HG03095 (cell line): ENCODE measurements around the gene ANXA9.

ENCODE experiments used
- ATAC-seq: cut with Tn5 transposase; IDR thresholded peaks from one replicate; pipeline ENCODE4 v1.9.1; 2021; ENCODE audit warnings: moderate library complexity; ENCODE audit not compliant: unreplicated experiment

Gene ANXA9, protein sequence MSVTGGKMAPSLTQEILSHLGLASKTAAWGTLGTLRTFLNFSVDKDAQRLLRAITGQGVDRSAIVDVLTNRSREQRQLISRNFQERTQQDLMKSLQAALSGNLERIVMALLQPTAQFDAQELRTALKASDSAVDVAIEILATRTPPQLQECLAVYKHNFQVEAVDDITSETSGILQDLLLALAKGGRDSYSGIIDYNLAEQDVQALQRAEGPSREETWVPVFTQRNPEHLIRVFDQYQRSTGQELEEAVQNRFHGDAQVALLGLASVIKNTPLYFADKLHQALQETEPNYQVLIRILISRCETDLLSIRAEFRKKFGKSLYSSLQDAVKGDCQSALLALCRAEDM

GRCh38 chr1:150981805-150982712 is at the start of gene ANXA9:
Gene ANXA9 (plus strand): TSS chr1:150982292. CDS start chr1:150983106, 814 bp downstream.
- ATAC-seq: no peak

- no peak for ATAC-seq
These were observed 37.2 kb upstream of the ANXA9 start for GRCh38 chr1:150944856-150945255.

DNA sequence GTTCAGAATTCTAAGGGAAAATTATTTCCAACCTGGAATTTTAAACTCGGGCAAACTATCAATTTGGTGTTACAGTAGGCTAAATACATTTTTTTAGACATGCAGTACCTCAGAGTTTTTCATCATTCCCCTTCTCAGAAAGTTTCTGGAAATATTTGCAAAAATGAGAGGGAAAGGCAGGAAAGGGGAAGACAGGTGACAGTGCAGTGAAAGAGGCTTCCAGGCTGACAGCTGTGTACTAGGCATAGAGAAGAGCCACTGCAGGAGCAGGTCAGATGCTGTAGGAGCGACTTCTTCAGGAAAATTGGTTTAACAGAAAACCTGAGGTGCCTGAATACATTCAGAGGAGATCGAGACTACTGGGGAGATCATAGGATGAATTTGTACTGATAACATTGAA is 27.4 kb upstream of the ANXA9 start:
- no peak for ATAC-seq

DNA sequence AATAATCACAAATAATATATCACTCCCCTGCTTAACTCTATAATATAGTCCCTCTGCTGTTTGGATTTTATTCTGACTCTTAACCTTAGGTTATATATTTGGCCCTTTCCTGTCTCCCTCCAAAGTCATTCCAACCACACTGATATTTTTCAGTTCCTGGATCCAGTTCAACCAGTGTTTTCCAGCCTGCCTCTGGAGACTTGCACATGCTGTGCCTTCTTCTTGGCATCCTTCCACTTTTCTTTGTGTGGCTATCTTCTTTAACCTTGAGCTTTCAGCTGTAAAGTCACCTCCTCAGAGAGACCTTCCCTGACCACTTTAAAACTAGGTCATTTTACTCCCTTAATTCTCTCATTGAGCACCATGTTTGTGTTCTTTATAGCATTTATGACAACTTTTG is 26.8 kb upstream of the ANXA9 start:
- no peak for ATAC-seq

DNA sequence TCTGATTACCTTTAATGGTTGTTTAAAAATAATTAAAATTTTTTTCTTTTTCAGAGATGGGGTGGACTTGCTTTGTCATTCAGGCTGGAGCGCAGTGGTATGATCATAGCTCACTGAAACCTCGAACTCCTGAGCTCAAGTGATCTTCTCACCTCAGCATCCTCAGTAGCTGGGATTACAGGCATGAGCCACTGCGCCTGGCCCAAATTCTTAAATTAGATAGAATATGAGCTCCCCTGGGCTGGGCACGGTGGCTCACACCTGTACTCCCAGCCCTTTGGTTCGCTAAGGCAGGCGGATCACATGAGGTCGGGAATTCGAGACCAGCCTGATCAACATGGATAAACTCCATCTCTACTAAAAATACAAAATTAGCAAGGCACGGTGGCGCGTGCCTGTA is 24.4 kb upstream of the ANXA9 start:
- ATAC-seq: no peak

DNA sequence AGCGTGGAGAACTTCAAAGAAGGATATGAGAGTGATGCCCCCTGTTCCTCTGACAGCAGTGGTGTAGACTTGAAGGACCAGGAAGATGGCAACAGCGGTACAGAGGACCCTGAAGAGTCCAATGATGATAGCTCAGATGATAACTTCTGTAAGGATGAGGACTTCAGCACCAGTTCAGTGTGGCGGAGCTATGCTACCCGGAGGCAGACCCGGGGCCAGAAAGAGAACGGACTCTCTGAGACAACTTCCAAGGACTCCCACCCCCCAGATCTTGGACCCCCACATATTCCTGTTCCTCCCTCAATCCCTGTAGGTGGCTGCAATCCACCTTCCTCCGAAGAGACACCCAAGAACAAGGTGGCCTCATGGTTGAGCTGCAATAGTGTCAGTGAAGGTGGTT is 21.4 kb upstream of the ANXA9 start:
- no peak for ATAC-seq

GRCh38 chr1:150961756-150962155 is 20.3 kb upstream of the ANXA9 start:
- ATAC-seq: no peak

DNA sequence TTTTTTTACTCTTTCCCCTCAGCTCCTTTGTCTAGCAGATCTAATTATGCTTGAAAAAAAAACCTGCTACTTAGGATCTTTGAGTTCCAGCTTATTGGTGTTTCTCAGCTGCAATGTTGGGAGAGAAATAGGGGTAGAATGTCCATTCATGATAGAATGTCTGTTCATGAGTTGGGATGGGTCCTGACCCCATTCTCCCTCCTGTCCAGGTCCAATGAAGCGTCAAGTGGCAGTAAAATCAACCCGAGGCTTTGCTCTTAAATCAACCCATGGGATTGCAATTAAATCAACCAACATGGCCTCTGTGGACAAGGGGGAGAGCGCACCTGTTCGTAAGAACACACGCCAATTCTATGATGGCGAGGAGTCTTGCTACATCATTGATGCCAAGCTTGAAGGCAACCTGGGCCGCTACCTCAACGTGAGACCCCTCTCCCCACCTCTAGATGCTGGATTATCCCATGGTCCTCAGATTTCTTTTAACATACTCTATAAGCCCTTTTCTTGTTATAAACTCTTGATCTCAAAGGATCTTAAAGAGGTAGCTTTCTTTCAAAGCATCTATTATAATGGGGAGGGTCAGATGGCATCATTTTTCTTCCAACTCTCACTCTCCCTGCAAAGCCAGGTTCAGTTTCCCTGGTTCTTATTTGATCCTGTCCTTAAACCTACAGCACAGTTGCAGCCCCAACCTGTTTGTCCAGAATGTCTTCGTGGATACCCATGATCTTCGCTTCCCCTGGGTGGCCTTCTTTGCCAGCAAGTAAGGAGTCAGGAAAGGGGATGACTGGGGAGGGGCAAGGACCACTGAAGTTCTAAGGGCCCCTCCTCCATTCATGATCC is 18.6 kb upstream of the ANXA9 start:
- no peak for ATAC-seq

DNA sequence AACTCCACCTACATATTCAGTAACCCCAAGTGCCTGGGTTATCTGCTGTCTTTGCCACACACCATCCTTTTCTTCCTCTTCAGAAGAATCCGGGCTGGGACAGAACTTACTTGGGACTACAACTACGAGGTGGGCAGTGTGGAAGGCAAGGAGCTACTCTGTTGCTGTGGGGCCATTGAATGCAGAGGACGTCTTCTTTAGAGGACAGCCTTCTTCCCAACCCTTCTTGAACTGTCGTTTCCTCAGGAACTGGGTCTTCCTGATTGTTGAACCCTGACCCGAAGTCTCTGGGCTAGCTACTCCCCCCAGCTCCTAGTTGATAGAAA is 18.0 kb upstream of the ANXA9 start:
- ATAC-seq: no peak

- ATAC-seq: no peak
These were observed 16.5 kb upstream of the ANXA9 start for GRCh38 chr1:150965605-150966004.

DNA sequence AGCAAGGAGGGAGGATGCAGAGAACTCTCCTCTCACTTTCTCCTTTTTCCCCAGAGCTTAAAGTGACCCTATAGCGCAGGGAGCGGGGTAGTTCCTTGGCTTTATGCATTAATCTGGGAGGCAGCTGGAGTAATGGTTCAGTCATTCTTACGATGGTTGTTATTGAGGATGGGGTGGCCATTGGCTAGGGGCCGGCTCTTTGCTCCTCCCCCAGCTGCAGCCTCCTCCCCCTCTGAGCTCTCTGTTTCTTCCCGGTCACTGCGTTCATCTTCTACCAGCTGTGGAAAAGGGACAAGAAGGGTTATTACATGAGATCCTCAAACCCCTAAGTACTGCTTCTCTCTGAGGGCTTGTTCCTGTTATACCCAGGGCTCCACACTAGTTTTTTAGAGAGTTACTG is 16.1 kb upstream of the ANXA9 start:
- no peak for ATAC-seq

DNA sequence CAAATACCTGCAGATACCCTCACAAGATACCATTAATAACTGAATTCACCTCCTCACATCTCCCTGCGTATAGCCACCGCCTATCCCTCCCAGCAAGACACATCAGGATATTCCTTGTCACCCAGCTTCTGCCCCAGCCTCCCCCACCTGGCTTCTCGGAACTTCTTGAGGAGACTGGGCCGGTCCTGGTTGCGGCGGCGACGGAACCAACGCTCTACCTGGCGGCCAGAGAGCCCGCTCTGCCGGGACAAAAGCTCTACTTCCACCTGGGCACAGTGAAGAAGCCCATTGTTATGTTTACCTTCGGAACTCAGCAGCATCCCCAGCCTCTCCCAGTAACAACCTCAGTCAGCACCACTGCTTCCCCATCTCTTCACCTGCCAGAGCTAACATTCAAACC is 14.2 kb upstream of the ANXA9 start:
- ATAC-seq: no peak

DNA sequence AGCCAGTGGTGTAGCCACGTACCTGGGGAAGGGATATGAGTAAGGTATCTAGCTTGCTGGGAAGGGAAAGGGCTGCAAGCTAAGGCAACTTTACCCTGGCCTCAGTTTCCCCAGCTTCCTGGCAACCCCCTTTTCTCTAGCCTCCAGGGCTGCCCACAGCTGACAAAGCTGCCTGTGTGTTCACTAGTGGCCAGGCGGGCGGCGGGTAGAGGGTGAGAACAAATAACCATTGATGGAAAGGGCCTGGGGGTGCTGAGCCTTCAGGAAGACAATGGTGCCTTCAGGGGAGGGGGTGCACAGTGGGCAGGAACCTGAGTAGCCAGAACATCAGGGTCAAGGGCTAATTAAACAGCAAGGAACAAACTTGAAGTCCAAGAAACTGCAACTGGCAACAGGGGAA is 13.6 kb upstream of the ANXA9 start:
- no peak for ATAC-seq

DNA sequence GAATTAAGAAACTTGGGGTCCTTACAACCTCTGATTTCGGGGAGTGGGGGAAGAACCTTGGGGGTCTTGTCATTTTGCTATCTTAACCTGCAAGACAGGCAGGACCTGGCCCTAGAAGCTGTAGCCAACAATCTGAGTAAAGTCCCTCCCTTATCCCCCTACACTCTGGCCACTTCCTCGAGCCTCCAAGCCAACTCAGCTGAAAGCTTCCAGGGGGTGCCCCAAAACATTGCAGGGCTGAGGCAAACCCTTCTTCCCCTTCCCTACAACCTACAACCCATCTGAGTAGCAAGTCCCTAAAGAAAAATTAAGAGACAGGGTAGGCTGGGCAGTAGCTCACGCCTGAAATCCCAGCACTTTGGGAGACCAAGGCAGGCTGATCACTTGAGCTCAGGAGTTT is 12.5 kb upstream of the ANXA9 start:
- no peak for ATAC-seq

- ATAC-seq: no peak
These were observed 11.1 kb upstream of the ANXA9 start for GRCh38 chr1:150970808-150971582.

DNA sequence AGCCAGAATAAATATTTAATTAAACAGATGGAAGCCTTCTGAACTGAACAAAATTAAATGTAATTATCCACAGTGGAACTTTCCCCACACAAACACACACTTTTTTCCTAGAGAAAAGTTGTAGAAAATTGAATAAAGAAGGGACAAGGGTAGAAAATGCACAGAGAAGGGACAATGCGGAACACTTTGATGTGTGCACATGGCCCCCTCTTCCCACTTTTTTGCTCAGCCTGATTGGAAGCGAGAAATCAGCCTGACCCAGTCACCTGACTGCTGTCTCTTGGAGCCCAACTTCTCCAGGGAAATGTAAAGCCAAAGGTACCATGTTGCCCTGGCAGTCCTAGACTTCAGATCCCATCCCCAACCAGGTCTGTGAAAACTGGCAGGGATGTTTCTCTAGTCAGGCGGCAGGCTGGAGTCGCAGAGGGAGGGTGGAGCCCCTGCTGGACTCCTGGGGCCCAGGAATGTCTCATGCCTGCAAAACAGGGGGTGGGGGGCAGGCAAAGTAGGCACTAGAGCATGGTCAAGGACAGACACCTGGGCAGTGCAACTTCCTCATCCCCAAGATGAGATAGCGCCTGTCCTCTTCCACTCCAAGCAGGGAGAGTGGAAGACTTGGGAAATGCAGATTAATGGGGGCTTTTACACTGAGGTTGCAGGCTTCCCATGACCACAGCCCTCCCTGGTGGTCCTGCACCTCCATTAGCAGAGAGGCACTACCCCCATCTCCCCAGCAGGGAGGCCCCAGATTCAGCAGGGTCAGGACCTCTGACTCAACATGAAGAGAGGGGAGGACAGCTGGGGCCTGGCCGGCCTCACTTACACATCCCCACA is 10.3 kb upstream of the ANXA9 start:
- ATAC-seq: no peak

DNA sequence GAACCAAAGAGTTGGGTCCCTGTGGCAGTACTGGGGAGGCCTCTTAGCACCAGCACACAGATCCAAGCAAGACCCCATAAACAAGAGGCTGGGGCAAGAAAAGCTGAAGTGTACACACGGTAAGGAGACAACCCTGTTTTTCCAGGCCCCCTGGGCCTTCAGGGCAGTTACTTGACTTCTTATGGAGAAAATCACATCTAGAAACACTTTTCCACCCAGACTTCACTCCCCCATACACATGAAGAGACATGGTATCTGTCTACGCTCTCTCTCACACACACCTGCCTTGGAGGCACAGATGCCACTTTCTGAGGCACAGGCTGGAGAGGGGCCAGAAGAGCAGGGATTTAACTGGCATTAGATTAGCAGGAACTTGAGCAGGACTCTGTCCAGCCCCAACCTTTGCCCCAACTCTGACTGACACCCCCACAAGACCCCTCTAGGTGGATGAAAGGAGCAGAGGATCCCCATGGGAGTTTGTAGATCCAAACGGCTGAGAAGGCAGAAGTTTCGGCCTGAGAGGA is 9.6 kb upstream of the ANXA9 start:
- ATAC-seq: no peak

GRCh38 chr1:150973258-150973835 is 8.7 kb upstream of the ANXA9 start:
- no peak for ATAC-seq
